OCI-LY1 (cell line): ENCODE results near the gene MBD2.
"Not testable (repeated sequence)": the region's sequence is repeated elsewhere in the genome, so short reads cannot be mapped to it uniquely, and the experiment has no call there.

Experiments used
- H2AFZ ChIP-seq: fragments of 200-600 bp; sonication (generic), shearing (Covaris generic); 2 replicates; pipeline ENCODE4 v1.6.0; 2014; ENCODE audit warnings: antibody characterized with exemption, mild to moderate bottlenecking, low read length
- H3F3A ChIP-seq: fragments of 200-600 bp; sonication (generic), shearing (Covaris generic); 2 replicates; pipeline ENCODE4 v1.6.0; 2014; ENCODE audit warnings: mild to moderate bottlenecking, antibody characterized with exemption, low read length, moderate library complexity; ENCODE audit not compliant: insufficient read depth
- H3K27ac ChIP-seq: fragments of 200-600 bp; sonication (generic); 2 replicates; pipeline ENCODE4 v1.5.1; 2014; ENCODE audit warnings: low read length, mixed run types, mild to moderate bottlenecking, low read depth; ENCODE audit not compliant: poor library complexity, severe bottlenecking
- H3K27me3 ChIP-seq: fragments of 200-600 bp; sonication (generic); 2 replicates; pipeline ENCODE4 v1.6.0; 2014; ENCODE audit warnings: antibody characterized with exemption, mild to moderate bottlenecking, low read length, moderate library complexity; ENCODE audit not compliant: insufficient read depth
- H3K36me3 ChIP-seq: fragments of 200-600 bp; sonication (generic); 2 replicates; pipeline ENCODE4 v1.6.1; 2014; ENCODE audit warnings: mild to moderate bottlenecking, antibody characterized with exemption, low read length, moderate library complexity, mixed read lengths; ENCODE audit not compliant: insufficient read depth
- H3K4me1 ChIP-seq: fragments of 200-600 bp; sonication (generic); 2 replicates; pipeline ENCODE4 v1.5.1; 2014; ENCODE audit warnings: mild to moderate bottlenecking, low read length, moderate library complexity; ENCODE audit not compliant: insufficient read depth, severe bottlenecking
- H3K4me2 ChIP-seq: fragments of 200-600 bp; sonication (generic), shearing (Covaris generic); 2 replicates; pipeline ENCODE4 v1.6.1; 2014; ENCODE audit warnings: low read length
- H3K4me3 ChIP-seq: fragments of 200-600 bp; sonication (generic); 2 replicates; pipeline ENCODE4 v1.5.1; 2014; ENCODE audit warnings: low read length, low read depth, mild to moderate bottlenecking, mixed read lengths; ENCODE audit not compliant: poor library complexity, severe bottlenecking
- H3K79me2 ChIP-seq: fragments of 200-600 bp; shearing (Covaris generic); 2 replicates; pipeline ENCODE4 v1.6.1; 2016; ENCODE audit warnings: mixed run types, low read length, mixed read lengths; ENCODE audit not compliant: insufficient read depth
- H3K9ac ChIP-seq: fragments of 200-600 bp; sonication (generic), shearing (Covaris generic); 2 replicates; pipeline ENCODE4 v1.6.1; 2014; ENCODE audit warnings: mild to moderate bottlenecking, low read length, mixed read lengths
- H3K9me2 ChIP-seq: fragments of 200-600 bp; sonication (generic), shearing (Covaris generic); 2 replicates; pipeline ENCODE4 v1.6.1; 2014; ENCODE audit warnings: low read depth, mild to moderate bottlenecking, low read length, mixed read lengths
- H3K9me3 ChIP-seq: fragments of 200-600 bp; shearing (Covaris generic); 2 replicates; pipeline ENCODE4 v1.6.1; 2014; ENCODE audit warnings: low read length, mixed read lengths
- H4K20me1 ChIP-seq: fragments of 200-600 bp; sonication (generic), shearing (Covaris generic); 2 replicates; pipeline ENCODE4 v1.6.0; 2016; ENCODE audit warnings: mild to moderate bottlenecking, low read length; ENCODE audit not compliant: insufficient read depth
- EZH2 ChIP-seq: fragments of 200-600 bp; sonication (generic), shearing (Covaris generic); IDR thresholded peaks from 2 replicates; pipeline ENCODE4 v1.8.0; 2017; ENCODE audit warnings: borderline replicate concordance, mixed run types, mild to moderate bottlenecking, antibody characterized with exemption, low read length, moderate library complexity, mixed read lengths
- TF ChIP-seq, protein P1 (sequence below): fragments of 200-600 bp; sonication (generic), shearing (Covaris generic); IDR thresholded peaks from 2 replicates; pipeline ENCODE4 v1.5.1; 2017; ENCODE audit warnings: mild to moderate bottlenecking, antibody characterized with exemption, low read length, moderate library complexity, mixed read lengths

MBD2 gene

DNA sequence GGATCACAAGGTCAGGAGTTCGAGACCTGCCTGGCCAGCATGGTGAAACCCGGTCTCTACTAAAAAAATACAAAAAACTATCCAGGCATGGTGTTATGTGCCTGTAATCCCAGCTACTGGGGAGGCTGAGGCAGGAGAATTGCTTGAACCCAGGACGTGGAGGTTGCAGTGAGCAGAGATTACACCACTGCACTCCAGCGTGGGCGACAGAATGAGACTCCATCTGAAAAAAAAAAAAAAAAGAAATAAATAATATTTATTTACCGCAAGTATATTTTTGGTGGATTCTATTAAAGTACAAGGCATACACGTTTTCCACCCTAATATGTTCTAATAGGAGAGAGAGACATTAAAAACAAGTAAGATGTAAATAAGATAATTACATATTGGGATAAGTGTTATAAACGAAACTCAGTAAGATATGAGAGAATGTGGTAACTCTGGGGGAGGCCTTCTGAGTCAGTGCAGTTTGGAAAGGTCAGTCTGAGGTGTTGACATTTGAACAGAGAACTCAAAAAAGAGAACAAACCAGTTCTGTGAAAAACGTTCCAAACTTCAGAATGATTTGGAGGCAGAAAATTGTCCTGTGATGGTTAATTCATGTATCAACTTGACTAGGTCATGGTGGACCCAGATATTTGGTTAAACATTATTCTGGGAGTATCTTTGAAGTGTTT, 36.1 kb upstream of the MBD2 start:
- no peak overlapping the region for H3K27ac ChIP-seq
- no peaks in the 10 kb centered on the region for H3K9me3 ChIP-seq
- H3K4me1 ChIP-seq: peaks cover 20% of the 10 kb centered on the region
- no peaks in the 10 kb centered on the region for H3K9me2 ChIP-seq
- no peaks in the 10 kb centered on the region for H3K36me3 ChIP-seq
- no peaks in the 10 kb centered on the region for H3K79me2 ChIP-seq
- H3K9ac ChIP-seq: no peak overlapping the region
- TF ChIP-seq, protein P1, sequence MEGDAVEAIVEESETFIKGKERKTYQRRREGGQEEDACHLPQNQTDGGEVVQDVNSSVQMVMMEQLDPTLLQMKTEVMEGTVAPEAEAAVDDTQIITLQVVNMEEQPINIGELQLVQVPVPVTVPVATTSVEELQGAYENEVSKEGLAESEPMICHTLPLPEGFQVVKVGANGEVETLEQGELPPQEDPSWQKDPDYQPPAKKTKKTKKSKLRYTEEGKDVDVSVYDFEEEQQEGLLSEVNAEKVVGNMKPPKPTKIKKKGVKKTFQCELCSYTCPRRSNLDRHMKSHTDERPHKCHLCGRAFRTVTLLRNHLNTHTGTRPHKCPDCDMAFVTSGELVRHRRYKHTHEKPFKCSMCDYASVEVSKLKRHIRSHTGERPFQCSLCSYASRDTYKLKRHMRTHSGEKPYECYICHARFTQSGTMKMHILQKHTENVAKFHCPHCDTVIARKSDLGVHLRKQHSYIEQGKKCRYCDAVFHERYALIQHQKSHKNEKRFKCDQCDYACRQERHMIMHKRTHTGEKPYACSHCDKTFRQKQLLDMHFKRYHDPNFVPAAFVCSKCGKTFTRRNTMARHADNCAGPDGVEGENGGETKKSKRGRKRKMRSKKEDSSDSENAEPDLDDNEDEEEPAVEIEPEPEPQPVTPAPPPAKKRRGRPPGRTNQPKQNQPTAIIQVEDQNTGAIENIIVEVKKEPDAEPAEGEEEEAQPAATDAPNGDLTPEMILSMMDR: no peak
- no peak for TF ChIP-seq EZH2
- H3K4me3 ChIP-seq: no peak overlapping the region
- no peaks in the 10 kb centered on the region for H3K27me3 ChIP-seq
- H3K4me2 ChIP-seq: no peak overlapping the region
- H4K20me1 ChIP-seq: no peaks in the 10 kb centered on the region
- H3F3A ChIP-seq: peaks cover 7% of the 10 kb centered on the region; the same call in 1 of the 2 replicates
- H2AFZ ChIP-seq: no peak overlapping the region; the same call in 1 of the 2 replicates

DNA sequence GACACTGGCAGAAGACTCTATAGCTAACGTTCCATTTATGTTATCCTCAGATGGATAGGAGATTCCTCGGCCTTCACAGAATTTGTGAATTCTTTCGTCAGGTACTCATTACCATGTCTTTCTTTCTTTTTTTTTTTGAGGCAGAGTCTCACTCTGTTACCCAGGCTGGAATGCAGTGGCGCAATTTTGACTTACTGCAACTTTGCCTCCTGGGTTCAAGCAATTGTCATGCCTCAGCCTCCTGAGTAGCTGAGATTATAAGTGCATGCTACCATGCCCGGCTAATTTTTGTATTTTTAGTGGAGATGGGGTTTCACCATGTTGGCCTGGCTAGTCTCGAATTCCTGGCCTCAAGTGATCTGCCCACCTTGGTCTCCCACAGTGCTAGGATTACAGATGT, 33.3 kb upstream of the MBD2 start:
- not testable (repeated sequence) for H3F3A ChIP-seq, H3K4me3 ChIP-seq, H3K36me3 ChIP-seq, H3K79me2 ChIP-seq, H3K27me3 ChIP-seq, H3K27ac ChIP-seq, H3K4me1 ChIP-seq, H3K4me2 ChIP-seq, H3K9me3 ChIP-seq, H3K9me2 ChIP-seq, H4K20me1 ChIP-seq, H2AFZ ChIP-seq, H3K9ac ChIP-seq

DNA sequence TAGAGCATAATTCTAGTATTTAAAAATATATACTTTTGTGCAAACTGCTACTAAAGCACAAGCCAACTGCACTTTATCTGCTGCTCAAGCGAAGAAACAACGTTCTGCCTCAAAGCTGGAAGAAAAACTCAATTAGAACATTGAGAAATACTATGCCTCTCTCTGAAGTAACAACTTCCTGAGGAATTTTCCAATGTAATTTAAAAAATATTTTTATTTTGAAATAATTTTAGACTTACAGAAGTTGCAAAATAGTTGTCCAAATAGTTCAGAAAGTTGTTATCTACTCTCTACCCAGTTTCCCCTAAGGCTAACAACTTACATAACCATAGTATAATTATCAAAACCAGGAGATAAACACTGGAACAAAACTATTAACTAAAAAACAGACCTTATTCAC, 32.5 kb upstream of the MBD2 start:
- Histone ChIP-seq H3K4me2 (no peak overlapping the region), H4K20me1 (no peaks in the 10 kb centered on the region), H3K9me2 (no peaks in the 10 kb centered on the region), H3K4me1 (peaks cover 9% of the 10 kb centered on the region), H2AFZ (no peak overlapping the region), H3K4me3 (no peak overlapping the region), H3K9me3 (no peaks in the 10 kb centered on the region), H3F3A (no peaks in the 10 kb centered on the region; the same call in 1 of the 2 replicates), H3K36me3 (no peaks in the 10 kb centered on the region), H3K27ac (no peak overlapping the region), H3K27me3 (no peaks in the 10 kb centered on the region), H3K9ac (no peak overlapping the region), H3K79me2 (no peaks in the 10 kb centered on the region)
- TF ChIP-seq, protein P1: no peak
- no peak for TF ChIP-seq EZH2

DNA sequence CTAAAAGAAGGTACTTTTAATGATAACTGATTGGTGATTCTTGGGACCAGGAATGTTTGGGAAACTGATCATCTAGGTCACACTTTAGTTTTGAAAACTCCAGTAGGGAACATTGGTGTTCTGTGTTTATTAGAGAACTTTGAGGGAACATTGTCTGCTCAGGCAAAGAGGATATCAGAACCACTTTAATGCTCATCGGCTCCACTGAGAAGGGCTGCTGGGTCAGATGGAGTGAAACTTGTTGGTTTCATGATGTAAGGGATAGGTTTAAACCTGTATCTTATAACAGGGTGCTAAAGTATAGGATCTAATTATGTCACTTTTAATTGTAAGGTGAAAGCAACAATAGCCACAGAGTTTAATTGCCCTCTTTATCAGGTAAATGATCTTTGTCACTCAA, 30.7 kb upstream of the MBD2 start:
- Histone ChIP-seq H3F3A (no peaks in the 10 kb centered on the region), H3K9ac (no peak overlapping the region), H4K20me1 (no peaks in the 10 kb centered on the region), H3K27me3 (no peaks in the 10 kb centered on the region), H3K4me1 (peaks cover 20% of the 10 kb centered on the region), H3K79me2 (no peaks in the 10 kb centered on the region), H2AFZ (no peak overlapping the region), H3K27ac (no peak overlapping the region), H3K4me2 (no peak overlapping the region), H3K36me3 (no peaks in the 10 kb centered on the region), H3K4me3 (no peak overlapping the region), H3K9me2 (no peaks in the 10 kb centered on the region), H3K9me3 (no peaks in the 10 kb centered on the region)
- no peak for TF ChIP-seq EZH2
- TF ChIP-seq, protein P1: no peak
